Ovary (tissue), 9 donors: ENCODE data around the gene STX4. TPM values are rescaled to one million over a fixed set of nuclear protein-coding genes. Genes with fewer than 3 reads are reported as not detected.

Source experiments
- DNase-seq, 5 donors: peaks; one replicate each; pipeline ENCODE4 v3.0.0-alpha.2; 2019 to 2020
- H3K27ac ChIP-seq, 2 donors: fragments of 200-600 bp; one replicate each; pipeline versions ENCODE4 v1.5.1 to v1.8.0; 2019 to 2022
- H3K27me3 ChIP-seq: fragments of 200-600 bp; one replicate; pipeline ENCODE4 v1.8.0; 2022
- H3K36me3 ChIP-seq: fragments of 200-600 bp; sonication (generic); one replicate; pipeline ENCODE4 v1.5.1; 2019
- H3K4me1 ChIP-seq: one replicate; pipeline ENCODE4 v1.8.1; 2013; ENCODE audit warnings: mild to moderate bottlenecking, moderate library complexity; ENCODE audit not compliant: insufficient read depth
- H3K4me3 ChIP-seq: fragments of 200-600 bp; sonication (generic); one replicate; pipeline ENCODE4 v1.5.1; 2017
- H3K9me3 ChIP-seq, 2 donors: fragments of 200-600 bp in 1 of 2; sonication (generic) in 1 of 2; one replicate each; pipeline versions ENCODE4 v1.5.1 to v1.8.1; 2013 to 2019; ENCODE audit warnings: mild to moderate bottlenecking in 1 of 2, moderate library complexity in 1 of 2
- CTCF ChIP-seq, 3 donors: fragments of 450-650 bp in 2 of 3; fragments of 200-600 bp in 1 of 3; IDR thresholded peaks; one replicate each; pipeline versions ENCODE4 v1.5.1 to v1.8.0; 2016 to 2022; ENCODE audit warnings: antibody characterized with exemption in 3 of 3, mild to moderate bottlenecking in 1 of 3
- EP300 ChIP-seq: sonication (generic); formaldehyde crosslinking; IDR thresholded peaks from one replicate; pipeline ENCODE4 v1.6.1; 2017; ENCODE audit warnings: antibody characterized with exemption
- POLR2A ChIP-seq: fragments of 450-650 bp; IDR thresholded peaks from one replicate; pipeline ENCODE4 v1.6.1; 2017; ENCODE audit warnings: antibody characterized with exemption, mild to moderate bottlenecking, moderate library complexity
- WGBS, 3 donors: extraction: QIAGEN DNeasy Blood & Tissue Kit in 1 of 3; methylation state at CpG; one replicate each; pipeline versions ENCODE4 v1.1.5 to v1.1.7; 2013 to 2017; 5-methylcytosine and 5-hydroxymethylcytosine counted together
- intact Hi-C, 4 donors: fragments of 100-400 bp; cut with DNase I; formaldehyde crosslinking; loops; one replicate each; pipeline versions ENCODE4 v1.11.0 to v1.15.1; 2022 to 2023
- polyA plus RNA-seq, 2 donors: library from polyadenylated mRNA; stranded (reverse); fragments of 200-250 nt in 1 of 2; fragments of 350-450 nt in 1 of 2; fragmentation: Illumina TruSeq in 1 of 2; extraction: RNeasy Lipid Tissue Mini Kit (QIAGEN cat#74804) in 1 of 2; gene quantifications; one replicate each; pipeline ENCODE4 v1.2.3, GENCODE V29; 2013 to 2014
- total RNA-seq, 7 donors: library from RNA; depleted of rRNA in 2 of 7; stranded (reverse); fragments of >200 nt in 2 of 7; fragmentation: NEBNext Ultra II Directional in 3 of 7; extraction: Animal tissue kit (Norgen Biotek cat#: 25700) in 3 of 7; gene quantifications; one replicate each; pipeline versions ENCODE4 v1.1.0 to v1.2.4, GENCODE V29; 2016 to 2023
- donor health status: DM: no; HTN: no; CAD: no; lungs with moderate emphysema.
- donor health status: DM: no; HTN: no; CAD: no.
- donor health status: Bipolar disorder and iron deficiency.
- donor health status: DM: yes; HTN: yes; CAD: no.
- donor health status: DM: no; HTN: no; CAD: no.
- donor health status: DM: yes; HTN: yes; CAD: no.

The STX4 gene
- total and polyA plus RNA-seq, 9 donors, result 26.2 to 73.8 (median 53.8) TPM

- WGBS, 3 donors, result 64 to 71% (median 67%) methylated on average over 6 of the region's 6 CpGs
- Histone ChIP-seq H3K27me3 (no peaks in the 10 kb centered on the region), H3K4me1 (no peaks in the 10 kb centered on the region), H3K27ac (no peak overlapping the region), H3K36me3 (no peaks in the 10 kb centered on the region), H3K9me3 (no peaks in the 10 kb centered on the region), H3K4me3 (no peak overlapping the region)
- intact Hi-C loops, result no loop called here
- TF ChIP-seq EP300 (no peak), CTCF (IDR thresholded peaks at IDR 0.05) (no peak)
- no peak for DNase-seq
These were observed 9.6 kb upstream of the STX4 start for GRCh38 chr16:31023627-31024226.

GRCh38 chr16:31025339-31025738 lies 8.0 kb upstream of the STX4 start:
- Histone ChIP-seq H3K9me3 (no peaks in the 10 kb centered on the region), H3K4me1 (no peaks in the 10 kb centered on the region), H3K4me3 (no peak overlapping the region), H3K36me3 (no peaks in the 10 kb centered on the region), H3K27me3 (no peaks in the 10 kb centered on the region), H3K27ac (no peak overlapping the region)
- no peak for DNase-seq
- no peak for TF ChIP-seq CTCF (IDR thresholded peaks at IDR 0.05)
- 70 to 78% (median 75%) methylated on average over 5 of the region's 5 CpGs for WGBS, 3 donors
- intact Hi-C loops, result loop anchor here in 1 of 4 donors (5.0 kb wide), 1 partner anchor 33 kb away; no protein-coding TSS in a partner anchor

GRCh38 chr16:31029272-31029671 lies 4.1 kb upstream of the STX4 start:
- 61 to 73% (median 71%) methylated on average over 5 of the region's 5 CpGs for WGBS, 3 donors
- Histone ChIP-seq H3K27ac (no peak overlapping the region), H3K4me3 (no peak overlapping the region), H3K27me3 (no peaks in the 10 kb centered on the region), H3K36me3 (no peaks in the 10 kb centered on the region), H3K4me1 (peaks cover 3% of the 10 kb centered on the region), H3K9me3 (no peaks in the 10 kb centered on the region)
- no peak for DNase-seq
- no peak for TF ChIP-seq POLR2A
- TF ChIP-seq EP300, result no peak
- TF ChIP-seq CTCF (IDR thresholded peaks at IDR 0.05), result no peak
- intact Hi-C loops, result loop anchor here in 1 of 4 donors (5.0 kb wide), 1 partner anchor 37 kb away; no protein-coding TSS in a partner anchor

- TF ChIP-seq POLR2A, result no peak
- no peak for TF ChIP-seq CTCF (IDR thresholded peaks at IDR 0.05)
- TF ChIP-seq EP300, result no peak
- Histone ChIP-seq H3K27ac (no peak overlapping the region), H3K4me3 (no peak overlapping the region), H3K27me3 (no peaks in the 10 kb centered on the region), H3K4me1 (peaks cover 6% of the 10 kb centered on the region), H3K9me3 (no peaks in the 10 kb centered on the region), H3K36me3 (no peaks in the 10 kb centered on the region)
- 82 to 88% (median 84%) methylated on average over 4 of the region's 4 CpGs for WGBS, 3 donors
- intact Hi-C loops, result loop anchor here in 1 of 4 donors (10.0 kb wide), 1 partner anchor 46 kb away; the partner anchor contains the start of gene HSD3B7
- no peak for DNase-seq
These were observed 2.1 kb upstream of the STX4 start for GRCh38 chr16:31031276-31031675.
